HUES6 (cell line): Measurements from ENCODE around the gene EDIL3.
"Not testable (repeated sequence)": the region's sequence is repeated elsewhere in the genome, so short reads cannot be mapped to it uniquely, and the experiment has no call there.

Experiments used
- H3K27ac ChIP-seq: 2 replicates; pipeline ENCODE4 v1.7.0; 2013; ENCODE audit warnings: low read depth, mild to moderate bottlenecking, low read length, inconsistent platforms
- H3K27me3 ChIP-seq: 2 replicates; pipeline ENCODE4 v1.6.1; 2013; ENCODE audit warnings: low read length; ENCODE audit not compliant: control insufficient read depth, insufficient read depth
- H3K36me3 ChIP-seq: 2 replicates; pipeline ENCODE4 v1.6.1; 2013; ENCODE audit warnings: low read length; ENCODE audit not compliant: control insufficient read depth, insufficient read depth
- H3K4me1 ChIP-seq: 2 replicates; pipeline ENCODE4 v1.6.1; 2013; ENCODE audit warnings: low read length; ENCODE audit not compliant: control insufficient read depth, insufficient read depth
- H3K4me3 ChIP-seq: 2 replicates; pipeline ENCODE4 v1.5.1; 2013; ENCODE audit warnings: low read depth, low read length
- H3K9ac ChIP-seq: one replicate; pipeline ENCODE4 v1.6.1; 2013; ENCODE audit warnings: mild to moderate bottlenecking, low read length
- H3K9me3 ChIP-seq: 2 replicates; pipeline ENCODE4 v1.6.1; 2013; ENCODE audit warnings: low read depth, low read length; ENCODE audit not compliant: control insufficient read depth, insufficient read depth

The EDIL3 gene

GRCh38 chr5:84059672-84060071 is 325.0 kb downstream of the EDIL3 start:
- peaks cover 6% of the 10 kb centered on the region; the same call in 1 of the 2 replicates for H3K36me3 ChIP-seq
- no peak overlapping the region for H3K9ac ChIP-seq
- no peak overlapping the region for H3K27ac ChIP-seq
- H3K4me1 ChIP-seq, result no peaks in the 10 kb centered on the region
- no peaks in the 10 kb centered on the region for H3K9me3 ChIP-seq
- H3K27me3 ChIP-seq, result no peaks in the 10 kb centered on the region
- H3K4me3 ChIP-seq, result no peak overlapping the region

GRCh38 chr5:84058561-84058960 is 326.1 kb downstream of the EDIL3 start:
- Histone ChIP-seq H3K36me3 (peaks cover 6% of the 10 kb centered on the region; the same call in 1 of the 2 replicates), H3K27me3 (no peaks in the 10 kb centered on the region), H3K27ac (no peak overlapping the region), H3K9ac (no peak overlapping the region), H3K4me3 (no peak overlapping the region), H3K9me3 (no peaks in the 10 kb centered on the region), H3K4me1 (no peaks in the 10 kb centered on the region)

- no peak overlapping the region for H3K9ac ChIP-seq
- H3K27ac ChIP-seq, result no peak overlapping the region
- H3K4me1 ChIP-seq, result no peaks in the 10 kb centered on the region
- no peaks in the 10 kb centered on the region for H3K9me3 ChIP-seq
- no peaks in the 10 kb centered on the region for H3K27me3 ChIP-seq
- H3K4me3 ChIP-seq, result no peak overlapping the region
- peaks cover 6% of the 10 kb centered on the region; the same call in 1 of the 2 replicates for H3K36me3 ChIP-seq
Observed at GRCh38 chr5:84057211-84057610, 327.5 kb downstream of the EDIL3 start.

GRCh38 chr5:84045964-84046363 is 338.7 kb downstream of the EDIL3 start:
- H3K4me3 ChIP-seq, result no peak overlapping the region
- H3K4me1 ChIP-seq, result no peaks in the 10 kb centered on the region
- peaks cover 7% of the 10 kb centered on the region; the same call in 1 of the 2 replicates for H3K9me3 ChIP-seq
- no peaks in the 10 kb centered on the region for H3K36me3 ChIP-seq
- H3K27ac ChIP-seq, result no peak overlapping the region
- no peak overlapping the region for H3K9ac ChIP-seq
- no peaks in the 10 kb centered on the region for H3K27me3 ChIP-seq

- no peak overlapping the region for H3K4me3 ChIP-seq
- no peaks in the 10 kb centered on the region for H3K27me3 ChIP-seq
- no peak overlapping the region for H3K27ac ChIP-seq
- H3K4me1 ChIP-seq, result no peaks in the 10 kb centered on the region
- no peaks in the 10 kb centered on the region for H3K9me3 ChIP-seq
- no peak overlapping the region for H3K9ac ChIP-seq
- no peaks in the 10 kb centered on the region for H3K36me3 ChIP-seq
Observed at GRCh38 chr5:84036842-84037241, 347.8 kb downstream of the EDIL3 start.

- H3K27me3 ChIP-seq, result no peaks in the 10 kb centered on the region
- no peak overlapping the region for H3K9ac ChIP-seq
- H3K4me3 ChIP-seq, result no peak overlapping the region
- no peaks in the 10 kb centered on the region for H3K36me3 ChIP-seq
- H3K4me1 ChIP-seq, result no peaks in the 10 kb centered on the region
- H3K27ac ChIP-seq, result no peak overlapping the region
- 0 out of 2 replicates have a peak, but pooled peaks cover 2% of the 10 kb centered on the region for H3K9me3 ChIP-seq
Observed at GRCh38 chr5:84032324-84032723, 352.4 kb downstream of the EDIL3 start.

- Histone ChIP-seq H3K4me1 (no peaks in the 10 kb centered on the region), H3K36me3 (no peaks in the 10 kb centered on the region), H3K9me3 (0 out of 2 replicates have a peak, but pooled peaks cover 2% of the 10 kb centered on the region), H3K9ac (no peak overlapping the region), H3K27me3 (no peaks in the 10 kb centered on the region), H3K27ac (no peak overlapping the region), H3K4me3 (no peak overlapping the region)
Observed at GRCh38 chr5:84028093-84028492, 356.6 kb downstream of the EDIL3 start.

- not testable (repeated sequence) for H3K27ac ChIP-seq, H3K4me3 ChIP-seq, H3K36me3 ChIP-seq, H3K4me1 ChIP-seq, H3K27me3 ChIP-seq, H3K9ac ChIP-seq, H3K9me3 ChIP-seq
Observed at GRCh38 chr5:84018521-84018920, 366.2 kb downstream of the EDIL3 start.

- no peak overlapping the region for H3K27ac ChIP-seq
- H3K4me3 ChIP-seq, result no peak overlapping the region
- no peaks in the 10 kb centered on the region for H3K27me3 ChIP-seq
- no peaks in the 10 kb centered on the region for H3K4me1 ChIP-seq
- no peaks in the 10 kb centered on the region for H3K36me3 ChIP-seq
- H3K9me3 ChIP-seq, result no peaks in the 10 kb centered on the region
- H3K9ac ChIP-seq, result no peak overlapping the region
Observed at GRCh38 chr5:84017523-84018172, 367.0 kb downstream of the EDIL3 start.

GRCh38 chr5:84016085-84016484 is 368.6 kb downstream of the EDIL3 start:
- no peak overlapping the region for H3K27ac ChIP-seq
- H3K4me1 ChIP-seq, result no peaks in the 10 kb centered on the region
- H3K9me3 ChIP-seq, result no peaks in the 10 kb centered on the region
- no peak overlapping the region for H3K9ac ChIP-seq
- H3K27me3 ChIP-seq, result no peaks in the 10 kb centered on the region
- no peak overlapping the region for H3K4me3 ChIP-seq
- no peaks in the 10 kb centered on the region for H3K36me3 ChIP-seq

- Histone ChIP-seq H3K36me3 (no peaks in the 10 kb centered on the region), H3K4me3 (no peak overlapping the region), H3K9ac (no peak overlapping the region), H3K4me1 (no peaks in the 10 kb centered on the region), H3K27me3 (no peaks in the 10 kb centered on the region), H3K27ac (no peak overlapping the region), H3K9me3 (no peaks in the 10 kb centered on the region)
Observed at GRCh38 chr5:84014966-84015365, 369.7 kb downstream of the EDIL3 start.
